ENCODE measurements around the gene SP7. TPM values are rescaled to one million over a fixed set of nuclear protein-coding genes. Genes with fewer than 3 reads are reported as not detected.

Gene SP7
- total and polyA plus RNA-seq, 4 donors, result not detected

GRCh38 chr12:53306826-53307225, 29.3 kb downstream of the SP7 start:
- no peak overlapping the region for H3K9ac ChIP-seq (ENCODE audit: insufficient read depth in 1 of 2, low read length in 2 of 2)
- H3K4me1 ChIP-seq (ENCODE audit: control insufficient read depth in 5 of 5, insufficient read depth in 5 of 5, low read length in 5 of 5), result no peaks in the 10 kb centered on the region
- H3K27ac ChIP-seq (ENCODE audit: low read depth in 1 of 2, low read length in 1 of 2), result no peak overlapping the region
- no peak for TF ChIP-seq CTCF (IDR thresholded peaks at IDR 0.05; ENCODE audit: control extremely low read depth, extremely low read depth)
- no peak for DNase-seq
- H3K27me3 ChIP-seq (ENCODE audit: control insufficient read depth in 3 of 3, insufficient read depth in 3 of 3, low read length in 2 of 3), result no peaks in the 10 kb centered on the region
- peaks cover 12 to 48% (median 47%) of the 10 kb centered on the region in 4 donors for H3K36me3 ChIP-seq (ENCODE audit: control insufficient read depth in 4 of 4, insufficient read depth in 4 of 4, low read length in 4 of 4)
- H3K9me3 ChIP-seq (ENCODE audit: control insufficient read depth in 4 of 4, insufficient read depth in 3 of 4, low read length in 3 of 4), result no peaks in the 10 kb centered on the region
- ATAC-seq (ENCODE audit: insufficient read depth, low FRiP score), result no peak
- H3K4me3 ChIP-seq, result no peak overlapping the region
- WGBS, 2 donors, result 96 to 97% methylated on average over 10 of the region's 10 CpGs

GRCh38 chr12:53302903-53303302, 33.3 kb downstream of the SP7 start:
- no peak overlapping the region for H3K9ac ChIP-seq (ENCODE audit: insufficient read depth in 1 of 2, low read length in 2 of 2)
- no peaks in the 10 kb centered on the region for H3K27me3 ChIP-seq (ENCODE audit: control insufficient read depth in 3 of 3, insufficient read depth in 3 of 3, low read length in 2 of 3)
- no peak overlapping the region for H3K27ac ChIP-seq (ENCODE audit: low read depth in 1 of 2, low read length in 1 of 2)
- ATAC-seq (ENCODE audit: insufficient read depth, low FRiP score) (no peak), DNase-seq (no peak)
- WGBS, 2 donors, result 90 to 96% methylated on average over 5 of the region's 5 CpGs
- peaks cover 14 to 35% (median 33%) of the 10 kb centered on the region in 4 donors for H3K36me3 ChIP-seq (ENCODE audit: control insufficient read depth in 4 of 4, insufficient read depth in 4 of 4, low read length in 4 of 4)
- H3K4me1 ChIP-seq (ENCODE audit: control insufficient read depth in 5 of 5, insufficient read depth in 5 of 5, low read length in 5 of 5), result peaks cover 3 to 14% (median 5%) of the 10 kb centered on the region in 5 donors
- TF ChIP-seq CTCF (IDR thresholded peaks at IDR 0.05; ENCODE audit: control extremely low read depth, extremely low read depth), result no peak
- no peak overlapping the region for H3K4me3 ChIP-seq
- no peaks in the 10 kb centered on the region for H3K9me3 ChIP-seq (ENCODE audit: control insufficient read depth in 4 of 4, insufficient read depth in 3 of 4, low read length in 3 of 4)

GRCh38 chr12:53300187-53300586, 36.0 kb downstream of the SP7 start:
- Histone ChIP-seq H3K36me3 (ENCODE audit: control insufficient read depth in 4 of 4, insufficient read depth in 4 of 4, low read length in 4 of 4) (peaks cover 2 to 32% (median 12%) of the 10 kb centered on the region in 4 donors), H3K27ac (ENCODE audit: low read depth in 1 of 2, low read length in 1 of 2) (peak overlapping the region; percentile 21 to 65), H3K27me3 (ENCODE audit: control insufficient read depth in 3 of 3, insufficient read depth in 3 of 3, low read length in 2 of 3) (no peaks in the 10 kb centered on the region), H3K4me1 (ENCODE audit: control insufficient read depth in 5 of 5, insufficient read depth in 5 of 5, low read length in 5 of 5) (peaks cover 5 to 24% (median 10%) of the 10 kb centered on the region in 5 donors), H3K9ac (ENCODE audit: insufficient read depth in 1 of 2, low read length in 2 of 2) (peak overlapping the region; percentile 51 to 81), H3K4me3 (peak overlapping the region; percentile 62), H3K9me3 (ENCODE audit: control insufficient read depth in 4 of 4, insufficient read depth in 3 of 4, low read length in 3 of 4) (no peaks in the 10 kb centered on the region)
- no peak for TF ChIP-seq CTCF (IDR thresholded peaks at IDR 0.05; ENCODE audit: control extremely low read depth, extremely low read depth)
- no peak for DNase-seq
- WGBS, 2 donors, result 3% methylated on average over 12 of the region's 12 CpGs
- ATAC-seq (ENCODE audit: insufficient read depth, low FRiP score), result no peak
